Esophagus squamous epithelium (tissue), 5 donors: ENCODE results near the gene PTRH1. TPM values are rescaled to one million over a fixed set of nuclear protein-coding genes. Genes with fewer than 3 reads are reported as not detected.

Experiments used
- DNase-seq: peaks from one replicate; lab custom pipeline; 2025; lab: John Stamatoyannopoulos, UW
- H3K27ac ChIP-seq, 4 donors: fragments of 200-600 bp; sonication (generic); one replicate each; pipeline ENCODE4 v1.5.1; 2016 to 2019; ENCODE audit warnings: mild to moderate bottlenecking in 1 of 4
- H3K27me3 ChIP-seq, 4 donors: fragments of 200-600 bp; sonication (generic); 1 replicate in 3 of 4; 2 replicates in 1 of 4; pipeline versions ENCODE4 v1.5.1 to v1.6.0; 2017 to 2021; ENCODE audit warnings: antibody characterized with exemption in 1 of 4
- H3K36me3 ChIP-seq, 3 donors: fragments of 200-600 bp; sonication (generic); one replicate each; pipeline ENCODE4 v1.5.1; 2016 to 2019
- H3K4me1 ChIP-seq, 3 donors: fragments of 200-600 bp; sonication (generic); one replicate each; pipeline ENCODE4 v1.5.1; 2017 to 2019
- H3K4me3 ChIP-seq, 4 donors: fragments of 200-600 bp; sonication (generic); 1 replicate in 3 of 4; 2 replicates in 1 of 4; pipeline ENCODE4 v1.5.1; 2016 to 2019; ENCODE audit warnings: mild to moderate bottlenecking in 2 of 4, moderate library complexity in 1 of 4
- H3K9me3 ChIP-seq, 3 donors: fragments of 200-600 bp; sonication (generic); one replicate each; pipeline ENCODE4 v1.5.1; 2016 to 2019
- POLR2A ChIP-seq, 4 donors: fragments of 450-650 bp; IDR thresholded peaks; one replicate each; pipeline ENCODE4 v1.6.1; 2017; ENCODE audit warnings: antibody characterized with exemption in 4 of 4, mild to moderate bottlenecking in 4 of 4, moderate library complexity in 3 of 4
- WGBS, 2 donors: methylation state at CpG; one replicate each; pipeline ENCODE4 v1.1.5; 2018; 5-methylcytosine and 5-hydroxymethylcytosine counted together
- intact Hi-C: fragments of 100-400 bp; cut with DNase I; formaldehyde crosslinking; loops from one replicate; pipeline ENCODE4 v1.15.0; 2022
- total RNA-seq, 4 donors: library from RNA; depleted of rRNA; stranded (reverse); fragments of >200 nt; gene quantifications; one replicate each; pipeline ENCODE4 v1.1.0, GENCODE V29; 2016
- TF ChIP-seq, protein P1 (sequence below), 6 experiments: fragments of 450-650 bp in 4 of 6; fragments of 200-600 bp in 2 of 6; sonication (generic) in 2 of 6; IDR thresholded peaks; one replicate each; pipeline ENCODE4 v1.5.1; 2016 to 2019; ENCODE audit warnings: antibody characterized with exemption in 6 of 6, mild to moderate bottlenecking in 4 of 6, moderate library complexity in 4 of 6
- donor health status: DM: yes; HTN: yes; CAD: no.

PTRH1 gene, protein sequence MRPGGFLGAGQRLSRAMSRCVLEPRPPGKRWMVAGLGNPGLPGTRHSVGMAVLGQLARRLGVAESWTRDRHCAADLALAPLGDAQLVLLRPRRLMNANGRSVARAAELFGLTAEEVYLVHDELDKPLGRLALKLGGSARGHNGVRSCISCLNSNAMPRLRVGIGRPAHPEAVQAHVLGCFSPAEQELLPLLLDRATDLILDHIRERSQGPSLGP
- 10 to 100 TPM in 3 of 4 donors, 1 to 10 TPM in 1; 4.5 to 12.6 (median 11.6) TPM for total RNA-seq

DNA sequence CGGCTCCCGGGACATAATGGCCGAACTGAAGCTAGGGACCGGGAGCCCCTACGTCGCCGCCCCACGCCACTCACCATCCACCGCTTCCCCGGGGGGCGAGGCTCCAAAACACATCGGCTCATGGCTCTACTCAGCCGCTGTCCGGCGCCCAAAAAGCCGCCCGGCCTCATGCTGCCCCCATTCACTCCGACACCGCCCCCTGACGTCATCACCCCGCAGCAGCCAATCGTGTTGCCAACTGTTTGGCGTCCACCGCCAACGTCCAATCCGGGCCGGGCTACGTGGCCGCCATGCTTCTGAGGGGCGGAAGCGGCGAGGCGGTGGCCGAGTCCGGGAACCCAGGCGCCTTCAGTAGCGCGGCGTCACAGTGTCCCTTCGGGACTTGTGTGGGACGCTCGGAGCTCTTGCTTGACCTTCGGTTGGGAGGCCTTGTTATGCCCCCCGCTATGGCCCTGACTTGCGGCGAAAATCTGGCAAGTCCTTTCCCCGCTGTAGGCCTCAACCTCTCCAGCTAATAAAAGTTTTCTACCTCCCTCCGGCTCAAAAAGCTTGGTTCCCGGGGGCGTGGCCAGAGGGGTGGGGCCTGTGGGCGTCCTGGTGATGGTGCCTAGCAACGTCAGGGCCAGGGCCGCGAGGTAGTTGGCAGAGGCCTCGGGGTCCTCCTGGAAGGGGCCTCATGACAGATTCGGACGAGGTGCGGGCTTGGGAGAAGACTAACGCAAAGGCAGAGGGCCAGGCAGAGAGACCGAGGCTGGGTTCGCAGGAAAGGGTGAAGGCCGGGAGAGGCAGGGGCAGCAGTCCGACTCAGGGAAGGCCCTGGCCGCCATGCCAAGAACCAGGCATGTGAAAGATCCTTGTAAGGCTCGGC is at the start of gene PTRH1, which contains the start of gene TTC16:
Gene PTRH1, minus strand, starts transcription at position 194 of the 868 bp plus-strand sequence. Its CDS starts 24 bp downstream, at position 170.
Gene TTC16, plus strand, starts transcription at position 610 of the 868 bp plus-strand sequence. Its CDS starts 67 bp downstream, at position 677.
- peak within 1 kb of the TSS; percentile 77 to 93 (median 84) for H3K27ac ChIP-seq
- 3 to 7% methylated on average over 11 to 14 of the region's 65 CpGs for WGBS, 2 donors
- peak in 1 of 4 donors; percentile 42 for TF ChIP-seq POLR2A (IDR thresholded peaks at IDR 0.05)
- TF ChIP-seq, protein P1, sequence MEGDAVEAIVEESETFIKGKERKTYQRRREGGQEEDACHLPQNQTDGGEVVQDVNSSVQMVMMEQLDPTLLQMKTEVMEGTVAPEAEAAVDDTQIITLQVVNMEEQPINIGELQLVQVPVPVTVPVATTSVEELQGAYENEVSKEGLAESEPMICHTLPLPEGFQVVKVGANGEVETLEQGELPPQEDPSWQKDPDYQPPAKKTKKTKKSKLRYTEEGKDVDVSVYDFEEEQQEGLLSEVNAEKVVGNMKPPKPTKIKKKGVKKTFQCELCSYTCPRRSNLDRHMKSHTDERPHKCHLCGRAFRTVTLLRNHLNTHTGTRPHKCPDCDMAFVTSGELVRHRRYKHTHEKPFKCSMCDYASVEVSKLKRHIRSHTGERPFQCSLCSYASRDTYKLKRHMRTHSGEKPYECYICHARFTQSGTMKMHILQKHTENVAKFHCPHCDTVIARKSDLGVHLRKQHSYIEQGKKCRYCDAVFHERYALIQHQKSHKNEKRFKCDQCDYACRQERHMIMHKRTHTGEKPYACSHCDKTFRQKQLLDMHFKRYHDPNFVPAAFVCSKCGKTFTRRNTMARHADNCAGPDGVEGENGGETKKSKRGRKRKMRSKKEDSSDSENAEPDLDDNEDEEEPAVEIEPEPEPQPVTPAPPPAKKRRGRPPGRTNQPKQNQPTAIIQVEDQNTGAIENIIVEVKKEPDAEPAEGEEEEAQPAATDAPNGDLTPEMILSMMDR (IDR thresholded peaks at IDR 0.05), result peak in 1 of 6 experiments; percentile 9
- H3K9me3 ChIP-seq, result no peaks in the 10 kb centered on the region
- peak; percentile 83 for DNase-seq
- peak within 1 kb of the TSS; percentile 42 to 81 (median 76) for H3K4me3 ChIP-seq
- no peaks in the 10 kb centered on the region for H3K27me3 ChIP-seq
- H3K4me1 ChIP-seq, result peaks cover 11 to 23% (median 11%) of the 10 kb centered on the region in 3 donors
- H3K36me3 ChIP-seq, result no peaks in the 10 kb centered on the region
- intact Hi-C loops, result no loop called here

DNA sequence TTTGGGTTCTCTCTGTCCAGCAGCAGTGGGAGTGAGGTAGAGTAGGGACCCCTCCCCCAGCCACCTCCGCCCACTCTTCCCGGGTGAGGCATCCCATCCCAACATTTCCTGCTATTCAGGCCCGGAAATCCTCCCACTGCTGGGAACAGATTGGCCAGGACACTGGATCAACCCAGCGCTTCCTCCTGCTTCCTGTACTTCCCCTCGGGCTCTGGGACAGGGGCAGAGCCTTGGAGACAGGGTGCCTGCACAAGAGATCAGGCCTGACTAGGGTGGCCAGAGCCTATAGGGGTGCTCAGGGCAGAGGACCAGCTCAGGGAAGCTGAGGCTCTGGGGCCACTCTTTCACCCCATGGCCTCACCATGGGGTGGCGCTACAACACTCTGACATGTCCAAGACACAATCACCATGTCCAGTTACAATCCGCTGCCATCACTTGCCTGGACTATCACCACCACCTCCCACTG is 48.5 kb upstream of the PTRH1 start:
- Histone ChIP-seq H3K27ac (peak overlapping the region in 3 of 4 donors; percentile 48 to 82 (median 75)), H3K9me3 (no peaks in the 10 kb centered on the region), H3K36me3 (no peaks in the 10 kb centered on the region), H3K4me1 (peaks cover 0 to 85% (median 30%) of the 10 kb centered on the region in 3 donors), H3K27me3 (peaks cover 0 to 11% (median 0%) of the 10 kb centered on the region in 4 donors), H3K4me3 (no peak overlapping the region)
- TF ChIP-seq POLR2A (IDR thresholded peaks at IDR 0.05), result no peak
- TF ChIP-seq, protein P1 (IDR thresholded peaks at IDR 0.05), result peak in 3 of 6 experiments; percentile 10 to 46 (median 31)
- intact Hi-C loops, result no loop called here
- 56 to 62% methylated on average over 4 to 5 of the region's 7 CpGs for WGBS, 2 donors
- no peak for DNase-seq

DNA sequence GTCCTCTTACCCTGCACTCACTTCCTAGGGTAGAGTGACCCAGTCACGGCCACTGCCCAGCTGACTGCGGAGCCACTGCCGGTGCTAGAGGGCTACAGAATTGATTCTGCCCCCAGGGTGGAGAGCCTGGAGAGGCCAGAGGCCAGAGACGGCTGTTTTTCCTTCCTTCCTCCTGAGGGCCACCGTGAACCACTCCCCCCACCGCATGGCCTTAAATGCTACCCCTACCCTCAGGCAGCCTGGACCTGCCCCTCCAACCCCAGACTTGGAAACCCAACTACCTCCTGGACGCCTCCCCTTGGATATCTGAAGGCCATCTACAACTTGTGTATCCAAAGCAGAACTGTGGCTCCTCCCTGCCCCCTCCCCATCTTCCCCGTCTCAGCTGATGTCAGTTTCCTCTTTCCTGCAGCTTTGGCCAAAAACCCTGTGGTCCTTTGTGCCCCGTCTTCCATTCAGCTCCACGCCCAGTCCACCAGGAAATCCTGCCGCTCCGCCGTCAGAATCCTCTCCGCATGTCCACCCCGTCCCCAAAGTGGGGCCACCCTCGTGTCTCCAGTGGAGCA is 46.7 kb upstream of the PTRH1 start:
- Histone ChIP-seq H3K4me1 (peaks cover 0 to 67% (median 21%) of the 10 kb centered on the region in 3 donors), H3K27me3 (peaks cover 0 to 13% (median 0%) of the 10 kb centered on the region in 4 donors), H3K27ac (peak overlapping the region; percentile 23 to 82 (median 60)), H3K4me3 (peak overlapping the region in 1 of 4 donors; percentile 19), H3K36me3 (no peaks in the 10 kb centered on the region), H3K9me3 (no peaks in the 10 kb centered on the region)
- 49 to 55% methylated on average over 11 to 16 of the region's 16 CpGs for WGBS, 2 donors
- no peak for DNase-seq
- intact Hi-C loops, result no loop called here
- TF ChIP-seq, protein P1 (IDR thresholded peaks at IDR 0.05), result no peak
- TF ChIP-seq POLR2A (IDR thresholded peaks at IDR 0.05), result no peak

DNA sequence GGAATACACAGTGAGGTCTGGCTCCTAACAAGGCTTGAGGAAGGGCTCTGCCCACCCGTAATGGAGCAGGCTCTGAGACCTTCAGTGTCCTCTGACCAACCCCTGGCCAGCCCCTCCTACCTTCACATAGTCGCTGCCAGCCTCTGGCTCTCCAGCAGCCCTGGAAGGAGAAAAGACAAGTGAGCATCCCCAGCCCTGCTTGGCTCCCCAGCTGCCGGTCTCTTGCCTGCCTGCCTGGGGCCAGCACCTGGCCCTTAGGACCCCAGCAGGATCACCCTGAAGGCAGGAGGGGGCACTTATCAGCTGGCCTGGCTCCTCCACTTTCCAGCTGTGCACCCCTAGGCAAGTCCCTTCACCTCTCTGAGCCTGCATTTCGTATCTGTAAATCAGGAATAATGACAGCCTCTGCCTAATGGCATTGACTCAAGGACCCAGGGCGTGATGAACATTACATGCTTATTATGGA is 46.1 kb upstream of the PTRH1 start:
- Histone ChIP-seq H3K27me3 (peaks cover 0 to 17% (median 0%) of the 10 kb centered on the region in 4 donors), H3K27ac (peak overlapping the region in 3 of 4 donors; percentile 22 to 82 (median 75)), H3K4me1 (peaks cover 0 to 60% (median 17%) of the 10 kb centered on the region in 3 donors), H3K36me3 (no peaks in the 10 kb centered on the region), H3K4me3 (peak overlapping the region in 1 of 4 donors; percentile 19), H3K9me3 (no peaks in the 10 kb centered on the region)
- TF ChIP-seq POLR2A (IDR thresholded peaks at IDR 0.05), result no peak
- TF ChIP-seq, protein P1 (IDR thresholded peaks at IDR 0.05), result no peak
- 61 to 62% methylated on average over 4 to 5 of the region's 5 CpGs for WGBS, 2 donors
- intact Hi-C loops, result no loop called here
- no peak for DNase-seq
